B cell (primary cell): ENCODE data around the gene NSUN5.

Experiments
- EZH2 ChIP-seq: IDR thresholded peaks from 2 replicates; pipeline ENCODE4 v1.6.1; 2012; ENCODE audit warnings: borderline replicate concordance, low read depth, mild to moderate bottlenecking, moderate library complexity, low read length; ENCODE audit not compliant: insufficient read depth, poor library complexity, severe bottlenecking
- TF ChIP-seq, protein P1 (sequence below): fragments of 200-600 bp; IDR thresholded peaks from one replicate; pipeline ENCODE4 v1.8.0; 2022; ENCODE audit warnings: antibody characterized with exemption, mild to moderate bottlenecking

DNA sequence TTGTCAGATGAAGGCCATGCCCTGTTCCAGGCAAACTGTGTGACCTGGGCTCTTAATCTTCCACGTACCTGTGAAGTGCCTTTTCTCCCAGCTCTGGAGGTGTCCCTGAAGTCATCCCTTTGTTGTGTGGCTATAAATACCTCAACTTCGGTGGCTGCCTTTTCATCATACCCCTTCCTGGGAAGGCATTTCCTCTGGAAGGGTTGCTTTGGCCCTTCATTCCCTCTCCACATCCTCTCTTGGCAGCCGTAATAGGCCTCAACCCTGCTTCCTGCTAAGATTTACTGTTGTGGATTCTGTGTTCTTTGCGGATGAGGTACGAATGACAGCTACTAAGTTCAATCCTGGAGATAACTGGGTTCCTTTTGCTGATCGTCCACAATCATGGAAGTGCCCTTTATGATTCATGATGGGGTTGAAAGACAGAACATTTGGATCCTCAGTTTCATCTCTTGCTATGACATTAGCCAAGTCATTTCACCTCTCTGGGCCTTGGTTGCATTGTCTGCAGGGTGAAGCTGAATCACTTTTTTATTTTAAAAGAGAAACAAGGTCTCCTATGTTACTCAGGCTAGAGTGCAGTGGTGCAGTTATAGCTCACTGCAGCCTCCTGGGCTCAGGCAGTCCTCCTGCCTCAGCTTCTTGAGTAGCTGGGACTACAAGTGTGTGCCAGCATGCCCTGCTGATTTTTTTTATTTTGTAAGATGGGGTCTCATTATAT, 43.0 kb upstream of the NSUN5 start:
- TF ChIP-seq, protein P1, sequence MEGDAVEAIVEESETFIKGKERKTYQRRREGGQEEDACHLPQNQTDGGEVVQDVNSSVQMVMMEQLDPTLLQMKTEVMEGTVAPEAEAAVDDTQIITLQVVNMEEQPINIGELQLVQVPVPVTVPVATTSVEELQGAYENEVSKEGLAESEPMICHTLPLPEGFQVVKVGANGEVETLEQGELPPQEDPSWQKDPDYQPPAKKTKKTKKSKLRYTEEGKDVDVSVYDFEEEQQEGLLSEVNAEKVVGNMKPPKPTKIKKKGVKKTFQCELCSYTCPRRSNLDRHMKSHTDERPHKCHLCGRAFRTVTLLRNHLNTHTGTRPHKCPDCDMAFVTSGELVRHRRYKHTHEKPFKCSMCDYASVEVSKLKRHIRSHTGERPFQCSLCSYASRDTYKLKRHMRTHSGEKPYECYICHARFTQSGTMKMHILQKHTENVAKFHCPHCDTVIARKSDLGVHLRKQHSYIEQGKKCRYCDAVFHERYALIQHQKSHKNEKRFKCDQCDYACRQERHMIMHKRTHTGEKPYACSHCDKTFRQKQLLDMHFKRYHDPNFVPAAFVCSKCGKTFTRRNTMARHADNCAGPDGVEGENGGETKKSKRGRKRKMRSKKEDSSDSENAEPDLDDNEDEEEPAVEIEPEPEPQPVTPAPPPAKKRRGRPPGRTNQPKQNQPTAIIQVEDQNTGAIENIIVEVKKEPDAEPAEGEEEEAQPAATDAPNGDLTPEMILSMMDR = no peak
- TF ChIP-seq EZH2 = no peak
